ENCODE results near the gene COL19A1.
A peak's percentile ranks its signal among the peaks of the same experiment; 100 is the strongest.

Gene COL19A1

DNA sequence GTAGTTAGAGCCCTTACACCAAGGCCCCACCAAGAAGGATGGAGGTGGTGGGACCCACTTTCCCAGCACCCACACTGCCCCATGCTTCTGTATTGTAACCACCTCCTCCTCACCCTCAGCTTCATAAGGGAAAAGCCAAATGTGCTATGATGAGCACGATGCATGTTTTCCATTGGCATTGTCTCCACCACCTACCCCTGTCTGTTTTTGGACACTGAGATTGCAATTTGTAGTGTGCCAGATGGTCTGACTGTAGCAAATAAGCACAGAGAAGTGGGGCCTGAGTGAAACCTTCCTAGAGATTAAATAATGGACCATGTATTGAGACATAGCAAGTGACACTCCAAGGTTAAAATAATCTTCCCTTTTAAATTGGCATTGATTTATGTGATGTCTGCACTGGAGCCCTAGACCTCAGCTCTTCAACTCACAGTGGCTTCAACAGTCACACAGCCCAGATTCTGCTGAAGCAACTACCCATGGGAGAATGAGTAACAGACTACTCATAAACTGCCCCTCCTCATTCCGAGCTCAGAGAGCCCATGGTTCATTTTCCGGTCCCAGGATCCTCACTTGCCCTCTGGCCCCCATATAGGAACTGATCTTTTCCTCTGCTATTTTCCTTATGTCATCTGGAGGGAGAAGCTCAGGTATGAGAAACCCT lies 258.7 kb downstream of the COL19A1 start:
- peak in 1 of 2 experiments; percentile 45 for DNase-seq (ENCODE audit: low read depth in 2 of 2)

DNA sequence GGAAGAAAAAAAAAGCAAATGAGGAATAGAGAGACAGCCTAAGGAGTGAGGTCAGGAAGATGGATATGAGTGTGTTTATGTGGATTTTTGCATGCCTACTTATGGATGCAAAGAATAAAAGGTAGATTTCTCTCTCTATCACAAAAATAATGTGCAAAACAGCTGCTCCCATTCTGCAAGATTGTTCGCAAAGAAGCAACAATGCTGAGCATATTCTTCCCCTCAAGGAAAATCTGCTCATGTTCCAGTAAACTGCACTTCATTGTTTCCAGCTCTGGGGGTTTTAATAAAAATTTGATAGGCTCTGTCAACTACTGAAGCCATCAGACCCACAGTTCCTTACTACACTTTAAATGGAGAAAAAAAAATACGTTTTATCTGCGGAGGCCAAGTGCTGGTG lies 259.2 kb downstream of the COL19A1 start:
- DNase-seq (ENCODE audit: low read depth in 2 of 2) = no peak

DNA sequence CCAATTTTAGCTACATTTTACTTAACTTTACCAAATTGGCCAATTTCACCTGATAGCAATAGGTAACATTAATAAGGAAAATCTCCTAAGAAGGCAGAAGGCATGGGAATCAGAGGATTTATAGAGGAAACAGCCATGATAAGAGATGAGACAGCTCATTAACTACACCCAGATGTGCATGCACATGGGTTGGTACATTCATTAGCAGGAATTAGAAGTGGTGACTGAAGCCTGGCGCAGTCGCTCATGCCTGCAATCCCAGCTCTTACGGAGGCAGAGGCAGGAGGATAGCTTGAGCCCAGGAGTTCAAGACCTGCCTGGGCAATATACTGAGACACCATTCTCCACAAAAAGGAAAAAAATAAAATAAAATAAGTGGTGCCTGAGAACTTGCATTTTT lies 263.0 kb downstream of the COL19A1 start:
- no peak for DNase-seq (ENCODE audit: low read depth in 2 of 2)

DNA sequence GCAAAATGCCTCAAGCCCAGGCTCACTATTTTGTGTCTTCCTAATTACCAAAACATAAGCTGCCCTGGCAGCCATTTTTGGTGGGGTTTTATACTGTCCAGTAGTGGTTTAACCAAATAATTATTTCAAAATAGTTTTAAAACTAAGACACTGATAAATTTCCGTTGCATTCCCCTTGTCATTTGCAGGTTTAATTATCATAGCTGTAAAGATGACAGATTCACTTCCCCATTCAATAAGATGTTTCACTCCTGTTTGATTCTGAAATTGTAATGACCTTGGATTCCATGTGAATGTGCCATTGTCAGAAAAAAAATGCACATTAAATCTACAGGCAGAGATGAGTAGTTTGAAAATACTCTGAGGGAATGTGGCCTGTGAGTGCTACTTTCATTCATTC lies 264.5 kb downstream of the COL19A1 start:
- no peak for DNase-seq (ENCODE audit: low read depth in 2 of 2)

DNA sequence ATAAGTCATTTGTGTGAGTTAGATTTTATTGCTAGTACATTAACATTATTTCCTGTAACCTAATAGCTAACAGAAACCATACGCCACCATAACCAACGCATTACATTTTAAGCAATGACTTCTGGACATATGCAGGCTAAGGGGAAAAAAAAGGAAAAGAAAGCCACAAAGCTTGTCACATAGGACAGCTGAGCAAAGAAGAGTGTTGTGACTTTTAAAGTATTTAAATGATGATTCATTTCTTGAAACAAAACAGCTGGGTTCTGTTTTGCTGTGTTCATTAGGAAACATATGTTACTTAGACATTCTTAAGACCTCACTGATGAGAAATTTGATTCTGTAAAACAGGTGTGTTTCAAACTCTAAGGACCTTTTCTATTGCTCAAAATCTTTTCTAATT lies 265.2 kb downstream of the COL19A1 start:
- DNase-seq (ENCODE audit: low read depth in 2 of 2) = peak in 1 of 2 experiments; percentile 15

DNA sequence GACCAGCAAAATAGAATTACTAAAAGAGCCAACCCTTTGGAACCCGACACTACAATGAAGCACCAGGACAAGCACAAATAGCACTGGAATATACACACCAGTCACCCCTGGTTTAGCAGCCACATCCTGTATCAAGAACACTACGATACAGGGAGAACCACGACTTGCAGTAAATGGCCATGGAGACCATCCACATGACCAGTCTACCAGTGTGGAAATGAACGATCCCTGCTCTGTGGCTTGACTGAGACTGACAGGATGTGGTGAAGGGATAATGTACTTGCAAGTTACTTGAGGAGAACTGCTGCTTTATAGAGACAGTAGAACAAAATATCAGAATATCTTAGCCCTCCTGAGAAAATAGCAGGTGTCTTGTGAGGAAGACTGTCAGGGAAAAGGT lies 266.9 kb downstream of the COL19A1 start:
- no peak for DNase-seq (ENCODE audit: low read depth in 2 of 2)

DNA sequence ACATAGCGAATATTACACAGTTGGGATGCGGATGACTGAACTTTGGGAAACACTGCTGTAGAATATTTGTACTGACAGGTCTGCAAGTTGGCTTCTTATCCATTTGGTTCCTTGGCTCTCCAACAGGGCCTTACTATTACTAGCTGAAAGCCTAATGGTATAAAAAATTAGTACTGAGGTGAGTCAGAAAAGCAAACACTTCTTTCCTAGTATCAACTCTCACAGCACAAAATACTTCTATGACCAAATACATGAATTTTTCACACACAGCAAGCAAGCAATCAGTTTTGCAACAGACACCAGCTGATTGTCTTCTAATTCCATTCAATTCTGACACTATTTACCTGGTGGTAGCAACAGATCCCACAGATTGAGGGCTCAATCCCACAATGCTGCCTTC lies 268.2 kb downstream of the COL19A1 start:
- no peak for DNase-seq (ENCODE audit: low read depth in 2 of 2)

DNA sequence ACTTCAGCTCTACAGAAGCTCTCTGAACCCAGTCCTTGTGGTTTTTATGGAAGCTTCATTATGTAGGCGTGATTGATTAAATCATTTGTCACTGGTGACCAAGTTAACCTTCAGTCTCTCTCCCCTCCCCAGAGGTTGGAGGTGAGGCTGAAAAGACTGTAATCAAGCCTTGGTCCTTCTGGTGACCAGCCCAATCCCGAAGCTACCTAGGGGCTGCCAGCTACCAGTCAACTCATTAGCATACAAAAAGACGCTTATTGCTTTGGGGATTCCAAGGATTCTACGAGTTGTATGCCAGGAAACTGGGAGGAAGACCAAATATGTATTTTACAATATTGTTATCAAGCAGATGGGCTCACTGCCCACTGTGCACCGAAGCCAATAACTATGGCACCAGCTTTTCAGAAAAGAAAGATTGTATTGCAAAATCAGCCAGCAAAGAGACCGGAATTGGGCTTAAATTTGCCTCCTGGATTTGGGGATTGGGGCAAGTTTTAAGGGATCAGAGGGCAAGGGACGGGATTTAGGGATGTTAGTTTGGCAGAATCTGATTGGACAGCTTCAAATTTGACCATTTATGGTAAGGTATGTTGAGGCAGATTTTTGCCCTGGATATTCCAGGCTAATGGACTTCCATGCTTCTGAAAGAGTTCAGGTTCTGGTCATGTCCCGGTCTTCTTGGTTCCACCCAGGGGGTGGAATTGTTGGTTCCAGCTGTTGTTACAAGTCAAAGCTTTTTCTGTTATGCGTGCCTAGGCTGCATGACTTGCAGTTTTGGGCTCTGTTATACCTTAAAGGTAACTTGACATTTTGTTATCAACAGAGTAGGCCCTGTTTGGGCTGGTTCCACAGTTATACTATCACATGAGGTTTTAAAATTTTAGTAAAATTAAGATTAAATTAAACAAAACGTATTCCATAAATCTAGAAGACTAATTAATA lies 269.1 kb downstream of the COL19A1 start:
- no peak for DNase-seq (ENCODE audit: low read depth in 2 of 2)

DNA sequence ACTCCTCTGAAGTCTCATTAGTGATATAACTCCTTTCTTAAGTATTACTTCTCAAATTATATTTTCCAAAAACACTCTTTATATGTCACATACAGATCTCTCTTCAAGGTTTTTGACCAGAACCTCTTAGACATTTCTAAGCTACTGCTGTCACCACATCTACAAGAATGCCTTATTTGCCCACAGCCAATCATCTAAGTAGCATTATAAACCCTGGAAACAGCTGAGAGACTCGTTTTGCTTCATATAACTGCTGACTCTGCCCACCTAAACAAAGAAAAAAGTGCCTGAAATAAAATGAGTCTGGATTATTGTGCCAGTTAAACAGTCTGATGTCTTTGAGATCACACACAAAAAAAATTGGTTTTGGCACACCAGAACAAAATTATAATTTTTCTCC lies 270.6 kb downstream of the COL19A1 start:
- no peak for DNase-seq (ENCODE audit: low read depth in 2 of 2)

DNA sequence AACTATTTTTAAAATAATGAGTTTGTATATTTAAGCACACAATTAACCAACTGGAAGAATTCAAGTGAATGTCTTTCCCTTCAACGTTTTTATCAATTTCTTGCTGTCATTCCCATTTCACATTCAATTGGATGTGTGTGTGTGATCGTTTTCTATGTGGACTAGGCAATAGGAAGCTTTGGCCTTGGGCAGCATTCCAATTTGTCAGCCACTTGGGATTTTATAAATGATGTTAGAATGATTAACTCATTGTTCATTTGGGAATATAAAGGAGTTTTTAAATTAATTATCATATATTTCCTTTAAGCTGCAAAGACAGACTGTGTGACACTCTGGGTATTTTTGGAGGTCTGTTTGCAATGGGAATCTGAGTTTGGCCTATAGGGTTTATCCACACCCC lies 274.1 kb downstream of the COL19A1 start:
- DNase-seq (ENCODE audit: low read depth in 2 of 2) = no peak

DNA sequence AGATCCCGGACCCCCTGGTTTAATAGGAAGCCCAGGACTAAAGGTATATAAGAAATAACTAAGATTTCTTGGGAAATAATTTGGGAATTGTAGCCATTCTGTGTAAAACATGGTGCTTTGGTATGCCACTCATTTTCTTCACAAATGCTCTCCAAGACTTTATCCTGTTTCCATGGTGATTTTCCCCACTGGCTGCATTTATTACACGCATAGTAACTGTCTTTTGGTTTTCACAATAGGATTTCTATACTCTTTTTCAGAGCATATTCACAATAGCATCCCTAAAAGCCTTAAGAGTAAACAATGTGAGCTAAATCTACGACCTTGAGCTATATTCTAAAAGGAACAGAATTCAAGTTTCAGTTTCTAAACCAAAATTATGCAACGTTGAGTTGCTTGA lies 275.7 kb downstream of the COL19A1 start:
- DNase-seq (ENCODE audit: low read depth in 2 of 2) = no peak

DNA sequence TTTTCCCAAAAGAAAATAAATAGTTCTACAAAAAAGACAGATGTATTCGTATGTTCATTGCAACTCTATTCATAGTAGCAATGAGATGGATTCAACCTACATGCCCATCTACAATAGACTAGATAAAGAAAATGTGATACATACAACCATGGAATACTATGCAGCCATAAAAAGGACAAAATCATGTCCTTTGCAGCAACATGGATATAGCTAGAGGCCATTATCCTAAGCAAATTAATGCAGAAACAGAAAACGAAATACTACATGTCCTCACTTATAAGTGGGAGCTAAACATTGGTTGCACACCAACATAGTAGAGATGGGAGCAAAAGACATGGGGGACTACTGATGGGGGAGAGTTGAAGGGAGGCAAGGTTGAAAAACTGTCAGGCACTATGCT lies 278.8 kb downstream of the COL19A1 start:
- no peak for DNase-seq (ENCODE audit: low read depth in 2 of 2)

DNA sequence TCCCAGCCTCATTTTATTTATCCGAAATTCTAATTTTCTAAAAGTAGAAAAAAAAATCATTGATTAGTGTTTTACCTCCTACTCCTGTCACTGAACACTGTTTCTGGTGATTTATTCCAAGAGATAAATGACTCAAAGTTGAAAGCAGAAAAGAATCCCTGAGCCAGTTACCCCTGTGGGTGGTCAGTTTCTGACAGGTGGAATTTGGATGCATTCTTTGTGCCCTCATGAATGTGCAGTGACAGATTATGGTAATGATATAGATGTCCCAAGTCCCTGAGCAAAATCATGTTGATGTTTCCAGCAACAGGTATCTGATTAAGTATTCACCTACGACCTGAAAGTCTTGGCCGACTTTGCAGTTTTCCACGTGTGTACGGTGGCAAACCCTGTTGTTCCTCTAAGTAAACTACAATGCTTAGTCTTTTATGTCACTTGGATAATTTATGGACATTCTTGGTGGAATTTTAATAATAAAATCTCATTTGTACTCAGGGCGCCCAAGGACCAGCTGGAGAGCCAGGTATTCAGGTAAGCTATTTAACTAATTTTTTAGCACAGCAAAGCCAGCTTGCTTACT lies 282.9 kb downstream of the COL19A1 start:
- DNase-seq (ENCODE audit: low read depth in 2 of 2) = no peak

DNA sequence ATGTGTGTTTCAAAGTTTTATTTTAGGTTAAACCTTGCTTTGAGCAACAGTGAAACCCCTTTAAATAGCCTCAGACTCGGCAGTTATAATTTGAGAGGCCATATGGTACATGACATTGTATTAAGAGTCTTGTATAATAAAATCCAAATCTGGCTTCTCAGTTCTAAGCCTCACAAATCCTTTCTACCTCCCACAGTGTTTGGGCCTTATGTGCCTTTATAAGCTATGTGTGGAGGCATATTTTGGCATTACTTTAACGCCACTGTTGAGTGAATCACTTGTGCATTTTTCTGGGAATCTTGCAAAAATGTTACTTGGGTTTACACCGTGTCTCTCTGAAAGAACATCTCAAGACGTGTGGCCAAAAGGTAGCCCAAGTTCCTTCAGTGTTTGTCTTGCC lies 284.2 kb downstream of the COL19A1 start:
- no peak for DNase-seq (ENCODE audit: low read depth in 2 of 2)

DNA sequence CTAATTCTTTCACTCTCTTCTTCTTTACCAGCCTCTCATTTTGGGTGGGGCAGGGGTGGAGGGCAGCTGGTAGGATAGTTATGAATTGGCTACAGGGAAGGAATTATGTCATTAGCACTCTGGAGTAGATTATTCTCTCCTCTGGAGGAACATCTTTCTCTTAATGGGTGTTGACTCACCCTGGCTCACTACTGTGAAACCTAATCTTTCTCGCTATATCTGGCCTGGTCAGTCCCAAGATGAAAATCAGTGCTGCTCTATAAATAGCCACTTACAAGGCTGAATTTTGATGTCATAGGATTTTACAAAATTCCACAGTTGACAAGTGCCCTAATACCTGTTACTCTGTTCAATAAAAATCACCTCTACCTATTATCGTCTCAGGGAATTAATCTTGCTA lies 285.3 kb downstream of the COL19A1 start:
- DNase-seq (ENCODE audit: low read depth in 2 of 2) = no peak

DNA sequence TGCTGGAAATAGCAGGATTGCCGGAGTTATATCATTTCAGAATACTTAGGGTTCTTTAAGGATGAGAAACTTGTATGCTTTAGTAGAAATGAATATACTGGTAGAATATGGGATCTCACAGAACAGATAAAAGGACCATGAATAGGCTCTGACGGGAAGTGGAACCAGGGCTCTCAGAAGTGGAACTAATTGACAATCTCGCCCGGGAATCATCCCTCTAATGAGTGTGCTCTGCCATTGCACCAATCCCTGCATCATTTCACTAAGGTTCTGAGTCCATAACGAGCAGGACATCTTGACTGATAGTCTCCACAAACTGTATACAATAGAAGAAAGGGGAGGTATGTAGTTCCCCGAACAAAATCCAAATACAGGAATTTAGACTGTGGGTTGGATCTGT lies 286.4 kb downstream of the COL19A1 start:
- no peak for DNase-seq (ENCODE audit: low read depth in 2 of 2)

DNA sequence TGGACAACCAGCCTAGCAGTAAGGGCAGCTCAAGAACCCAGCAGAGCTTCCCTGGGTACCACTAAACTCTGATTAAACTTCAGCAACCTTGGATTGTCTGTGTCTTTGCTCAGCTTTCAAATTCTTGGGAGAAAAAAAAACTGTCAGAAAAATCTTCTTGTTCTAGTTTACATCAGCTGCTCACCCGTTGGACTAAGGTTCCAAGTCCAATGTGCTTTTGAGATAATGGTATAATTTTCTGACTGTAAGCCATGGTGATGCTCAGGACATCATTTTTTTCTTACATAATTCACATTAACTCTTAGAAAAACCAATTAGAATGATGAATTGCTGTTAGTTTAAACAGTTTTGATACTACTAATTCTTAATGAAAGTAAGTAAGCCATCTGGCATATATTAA lies 290.7 kb downstream of the COL19A1 start:
- no peak for DNase-seq (ENCODE audit: low read depth in 2 of 2)

DNA sequence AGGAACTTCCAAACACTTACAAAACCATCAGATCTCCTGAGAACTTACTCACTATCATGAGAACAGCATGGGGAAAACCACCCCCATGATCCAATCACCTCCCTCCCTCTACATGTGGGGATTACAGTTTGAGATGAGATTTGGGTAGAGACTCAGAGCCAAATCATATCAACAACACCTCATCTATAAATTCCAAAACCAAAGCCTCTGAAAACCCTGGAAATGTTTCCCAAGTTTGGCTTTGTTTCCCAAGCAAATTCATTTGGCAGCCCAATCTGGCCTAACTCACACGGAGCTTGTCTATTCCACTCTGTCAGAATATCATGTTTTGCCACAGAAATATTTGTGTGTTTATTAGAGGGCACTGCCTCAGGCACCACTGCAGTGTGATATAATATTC lies 293.9 kb downstream of the COL19A1 start:
- DNase-seq (ENCODE audit: low read depth in 2 of 2) = no peak

DNA sequence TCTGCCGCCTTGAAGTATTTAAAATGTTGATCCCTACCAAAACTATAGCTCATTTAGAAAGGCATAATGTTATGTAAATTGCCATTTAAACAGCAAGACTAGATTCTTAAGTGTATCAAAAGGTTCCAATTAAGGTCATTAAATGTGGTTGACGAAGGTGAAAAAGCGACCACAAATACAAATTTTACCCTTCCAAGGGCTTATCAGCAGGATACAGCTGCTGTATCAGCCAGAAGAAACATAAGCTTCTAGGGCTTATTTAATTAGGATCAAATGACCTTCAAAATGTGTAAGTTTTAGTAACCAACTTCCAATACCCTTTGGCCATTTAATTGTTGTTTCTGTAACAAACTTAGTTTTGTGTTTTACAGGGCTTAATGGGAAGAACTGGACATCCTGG lies 296.6 kb downstream of the COL19A1 start:
- no peak for DNase-seq (ENCODE audit: low read depth in 2 of 2)

DNA sequence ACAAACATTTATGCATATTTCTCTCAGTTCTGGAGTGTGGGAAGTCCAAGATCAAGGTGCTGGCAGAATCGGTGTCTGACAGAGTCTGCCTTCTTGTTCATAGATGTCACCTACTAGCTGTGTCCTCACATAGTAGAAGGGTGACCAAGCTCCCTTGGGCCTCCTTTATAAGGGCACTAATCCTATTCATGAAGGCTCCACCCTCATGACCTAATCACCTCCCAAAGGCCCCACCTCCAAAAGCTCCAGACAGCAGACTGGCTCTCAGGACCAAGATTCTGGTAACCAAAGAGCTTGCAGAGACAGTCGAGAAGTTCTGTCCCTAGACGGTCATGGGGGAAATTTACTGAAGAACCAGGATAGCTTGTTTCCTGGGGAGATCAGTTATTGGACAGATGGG lies 297.4 kb downstream of the COL19A1 start:
- DNase-seq (ENCODE audit: low read depth in 2 of 2) = no peak

DNA sequence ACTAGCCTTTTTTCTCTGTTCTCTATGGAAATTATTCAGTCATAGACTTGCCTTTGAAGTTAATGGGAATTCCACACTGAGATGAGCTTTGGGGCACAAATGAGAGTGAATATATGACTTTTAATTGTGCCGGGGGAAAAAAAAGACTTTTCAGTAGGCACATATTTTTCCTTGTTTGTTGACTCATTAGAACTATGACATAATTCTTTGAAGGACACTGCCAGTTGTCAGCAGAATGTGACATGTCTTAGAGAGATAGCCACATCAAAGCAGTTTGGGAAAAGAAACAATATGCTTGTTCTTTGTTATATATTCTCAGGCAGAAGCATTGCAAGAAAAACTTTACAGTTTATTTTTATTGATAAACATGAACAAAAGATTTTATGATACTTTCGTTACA lies 298.2 kb downstream of the COL19A1 start:
- DNase-seq (ENCODE audit: low read depth in 2 of 2) = no peak

DNA sequence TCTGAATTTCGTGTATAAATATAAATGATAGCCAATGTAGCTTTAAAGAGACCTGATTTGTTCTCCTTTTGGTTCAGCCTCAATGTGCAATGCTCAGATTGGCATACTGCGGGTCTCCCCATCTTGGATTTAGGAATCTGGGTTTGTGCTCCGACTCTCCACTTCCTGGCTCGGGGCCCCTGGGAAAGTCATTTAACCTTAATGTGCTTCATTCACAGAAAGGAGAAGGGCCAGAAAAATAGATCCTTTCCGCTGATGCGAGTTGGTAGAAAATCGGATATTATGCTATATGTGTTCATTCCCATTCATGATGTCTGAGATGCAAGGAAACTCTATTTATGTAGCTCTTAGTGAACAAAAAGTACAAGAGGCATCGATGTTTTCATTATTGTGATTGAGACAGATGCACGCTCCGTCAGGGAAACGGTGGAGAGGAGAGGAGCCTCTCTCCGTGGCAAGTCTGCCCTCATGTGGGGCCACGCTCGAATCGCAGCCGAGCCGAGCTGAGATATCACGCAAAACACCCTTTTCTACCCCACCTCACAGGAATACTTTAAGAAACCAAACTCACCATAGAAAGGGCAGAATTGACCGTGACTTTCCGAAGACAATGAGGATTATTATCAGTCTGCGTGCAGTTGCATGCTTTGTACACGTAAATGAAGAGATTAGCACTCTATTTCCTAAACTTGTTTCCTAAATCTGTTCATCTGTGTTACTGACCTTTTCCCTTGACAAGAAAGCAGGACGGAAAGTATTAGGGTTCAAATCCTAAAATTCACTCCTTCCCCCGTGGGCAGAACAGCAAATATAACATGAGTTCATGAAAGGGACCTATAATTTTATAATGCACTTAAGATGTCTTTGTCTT lies 300.0 kb downstream of the COL19A1 start:
- DNase-seq (ENCODE audit: low read depth in 2 of 2) = peak; percentile 3 to 9

Measured in fibroblast of skin of left biceps (primary cell).